H1 (cell line): ENCODE data around the gene DCP1B. TPM values are rescaled to one million over a fixed set of nuclear protein-coding genes. Genes with fewer than 3 reads are reported as not detected.
"Not testable (repeated sequence)": the region's sequence is repeated elsewhere in the genome, so short reads cannot be mapped to it uniquely, and the experiment has no call there.

Experiments
- CTCF ChIA-PET: fragments of 300-600 bp; sonication (Branson Sonifier 250); formaldehyde crosslinking; loops from one replicate; lab custom pipeline; 2021; ENCODE audit not compliant: partially characterized antibody; lab: Charles Lee
- POLR2A ChIA-PET: fragments of 300-600 bp; sonication (Branson Sonifier 250); formaldehyde crosslinking; loops from one replicate; lab custom pipeline; 2021; ENCODE audit warnings: inconsistent platforms; ENCODE audit not compliant: partially characterized antibody; lab: Charles Lee
- DNase-seq, 2 experiments: peaks; one replicate each; pipeline versions ENCODE4 v3.0.0 to v3.0.0-alpha.2; 2010 to 2022; ENCODE audit warnings: low spot score in 2 of 2, low read depth in 1 of 2, mixed read lengths in 1 of 2
- FAIRE-seq: peaks from 2 replicates; lab custom pipeline; 2011; peaks lifted over from hg19 to GRCh38; lab: Jason Lieb, UNC
- H2AFZ ChIP-seq: 2 replicates; pipeline ENCODE4 v1.8.1; 2012; ENCODE audit warnings: low read length, inconsistent platforms
- H2AK5ac ChIP-seq: 2 replicates; pipeline ENCODE4 v1.6.1; 2013; ENCODE audit warnings: low read depth, low read length
- H2BK120ac ChIP-seq: replicated peaks from 2 replicates; pipeline ENCODE3; 2013; ENCODE audit warnings: low read depth, low read length, inconsistent platforms
- H2BK12ac ChIP-seq: 2 replicates; pipeline ENCODE4 v1.6.1; 2013; ENCODE audit warnings: low read depth, low read length
- H2BK15ac ChIP-seq: 2 replicates; pipeline ENCODE4 v1.6.1; 2013; ENCODE audit warnings: low read length
- H2BK20ac ChIP-seq: 2 replicates; pipeline ENCODE4 v1.6.1; 2013; ENCODE audit warnings: low read length
- H2BK5ac ChIP-seq: 2 replicates; pipeline ENCODE4 v1.6.1; 2013; ENCODE audit warnings: low read depth, low read length
- H3K14ac ChIP-seq: 2 replicates; pipeline ENCODE4 v1.6.1; 2013; ENCODE audit warnings: inconsistent platforms; ENCODE audit not compliant: insufficient read length
- H3K18ac ChIP-seq: 2 replicates; pipeline ENCODE4 v1.6.1; 2013; ENCODE audit warnings: low read length; ENCODE audit errors: extremely low read depth
- H3K23ac ChIP-seq: 2 replicates; pipeline ENCODE4 v1.6.1; 2013; ENCODE audit warnings: inconsistent platforms; ENCODE audit not compliant: insufficient read length
- H3K23me2 ChIP-seq: 2 replicates; pipeline ENCODE4 v1.6.1; 2013; ENCODE audit warnings: low read depth, low read length
- H3K27ac ChIP-seq: 2 replicates; pipeline ENCODE4 v1.6.1; 2011; ENCODE audit warnings: low read depth, low read length, inconsistent platforms
- H3K27me3 ChIP-seq, 4 experiments: replicated peaks in 1 of 4; 1 replicate in 1 of 4; 2 replicates in 3 of 4; pipeline versions ENCODE4 v1.6.1 to v1.8.1; 2011 to 2013; ENCODE audit warnings: low read length in 3 of 4, mild to moderate bottlenecking in 3 of 4, inconsistent platforms in 2 of 4, mixed read lengths in 2 of 4, moderate library complexity in 1 of 4; ENCODE audit not compliant: control insufficient read depth in 3 of 4, insufficient read depth in 3 of 4; ENCODE audit errors: extremely low read depth in 1 of 4
- H3K36me3 ChIP-seq, 4 experiments: 2 replicates each; pipeline versions ENCODE4 v1.6.1 to v1.8.1; 2011 to 2013; ENCODE audit warnings: mild to moderate bottlenecking in 4 of 4, low read length in 3 of 4, moderate library complexity in 2 of 4, control low read depth in 1 of 4, inconsistent platforms in 1 of 4; ENCODE audit not compliant: insufficient read depth in 4 of 4, control insufficient read depth in 2 of 4
- H3K4ac ChIP-seq: replicated peaks from 2 replicates; pipeline ENCODE3; 2013; ENCODE audit warnings: low read length, low read depth, mixed read lengths, inconsistent platforms; ENCODE audit not compliant: insufficient read length
- H3K4me1 ChIP-seq, 4 experiments: replicated peaks in 1 of 4; 1 replicate in 1 of 4; 2 replicates in 3 of 4; pipeline versions ENCODE4 v1.6.1 to v1.8.1; 2011 to 2013; ENCODE audit warnings: low read length in 3 of 4, inconsistent platforms in 2 of 4, mixed read lengths in 1 of 4; ENCODE audit not compliant: insufficient read depth in 4 of 4, control insufficient read depth in 3 of 4
- H3K4me2 ChIP-seq, 2 experiments: 2 replicates each; pipeline versions ENCODE4 v1.6.1 to v1.8.1; 2011 to 2013; ENCODE audit warnings: low read depth in 2 of 2, low read length in 2 of 2, control low read depth in 1 of 2, inconsistent platforms in 1 of 2, mild to moderate bottlenecking in 1 of 2; ENCODE audit not compliant: insufficient read depth in 1 of 2
- H3K4me3 ChIP-seq, 4 experiments: fragments of 200-600, 300-600 bp in 1 of 4; sonication (generic), shearing (Covaris generic), sonication (Bioruptor Twin) in 1 of 4; 2 replicates each; pipeline versions ENCODE4 v1.5.1 to v1.8.1; 2011 to 2016; ENCODE audit warnings: low read length in 4 of 4, low read depth in 3 of 4, control low read depth in 2 of 4, inconsistent platforms in 2 of 4, mild to moderate bottlenecking in 2 of 4, mixed read lengths in 1 of 4, moderate library complexity in 1 of 4; ENCODE audit not compliant: insufficient read depth in 2 of 4; ENCODE audit errors: extremely low read depth in 1 of 4
- H3K56ac ChIP-seq: replicated peaks from 2 replicates; pipeline ENCODE3; 2013; ENCODE audit warnings: low read depth, mild to moderate bottlenecking, mixed read lengths, low read length, inconsistent platforms; ENCODE audit not compliant: insufficient read length
- H3K79me1 ChIP-seq: 2 replicates; pipeline ENCODE4 v1.6.1; 2013; ENCODE audit warnings: low read depth, low read length, control low read depth
- H3K79me2 ChIP-seq, 2 experiments: 2 replicates each; pipeline versions ENCODE4 v1.6.1 to v1.8.1; 2012 to 2013; ENCODE audit warnings: low read length in 2 of 2, mild to moderate bottlenecking in 2 of 2, inconsistent platforms in 1 of 2; ENCODE audit not compliant: insufficient read depth in 2 of 2, control insufficient read depth in 1 of 2
- H3K9ac ChIP-seq, 4 experiments: replicated peaks in 1 of 4; 1 replicate in 1 of 4; 2 replicates in 3 of 4; pipeline versions ENCODE4 v1.6.1 to v1.8.1; 2011 to 2013; ENCODE audit warnings: low read depth in 3 of 4, low read length in 3 of 4, control low read depth in 2 of 4, mild to moderate bottlenecking in 2 of 4, moderate library complexity in 2 of 4, inconsistent platforms in 1 of 4; ENCODE audit errors: extremely low read depth in 1 of 4
- H3K9me3 ChIP-seq, 2 experiments: 2 replicates each; pipeline versions ENCODE4 v1.6.1 to v1.8.1; 2012 to 2013; ENCODE audit warnings: mild to moderate bottlenecking in 2 of 2, moderate library complexity in 2 of 2, control low read depth in 1 of 2, inconsistent platforms in 1 of 2, low read depth in 1 of 2, low read length in 1 of 2, mixed read lengths in 1 of 2; ENCODE audit not compliant: insufficient read depth in 2 of 2
- H4K20me1 ChIP-seq, 2 experiments: replicated peaks in 1 of 2; 2 replicates each; pipeline versions ENCODE3 to v1.8.1; 2011 to 2013; ENCODE audit warnings: inconsistent platforms in 2 of 2, low read length in 2 of 2, mild to moderate bottlenecking in 1 of 2; ENCODE audit not compliant: insufficient read depth in 2 of 2, control insufficient read depth in 1 of 2
- H4K5ac ChIP-seq: 2 replicates; pipeline ENCODE4 v1.6.1; 2013; ENCODE audit warnings: low read length, low read depth, mixed read lengths, inconsistent platforms; ENCODE audit not compliant: insufficient read length
- H4K8ac ChIP-seq: 2 replicates; pipeline ENCODE4 v1.8.0; 2013; ENCODE audit warnings: mild to moderate bottlenecking, moderate library complexity, low read length, inconsistent platforms; ENCODE audit not compliant: insufficient read depth; ENCODE audit errors: extremely low read depth
- H4K91ac ChIP-seq: replicated peaks from 2 replicates; pipeline ENCODE3; 2013; ENCODE audit warnings: low read length, mixed read lengths, inconsistent platforms; ENCODE audit not compliant: insufficient read length
- BCL11A ChIP-seq, 2 experiments: IDR thresholded peaks; one replicate each; pipeline ENCODE4 v1.6.1; 2011; ENCODE audit warnings: low read depth in 2 of 2, low read length in 2 of 2, mild to moderate bottlenecking in 2 of 2
- CBX8 ChIP-seq: fragments of 300-800, 300-1000 bp; sonication (generic); IDR thresholded peaks from 2 replicates; pipeline ENCODE4 v1.7.1; 2016; ENCODE audit warnings: low read depth, low read length, borderline replicate concordance
- JUND ChIP-seq: IDR thresholded peaks from 2 replicates; pipeline ENCODE4 v1.6.1; 2011; ENCODE audit warnings: mild to moderate bottlenecking, improper control_type of control experiment, low read length
- WGBS, 2 experiments: shearing (Covaris generic) in 1 of 2; methylation state at CpG; one replicate each; pipeline versions ENCODE4 v1.1.6 to v1.1.7; 2013 to 2015; ENCODE audit warnings: low lambda C conversion rate in 2 of 2, mixed read lengths in 2 of 2, inconsistent platforms in 1 of 2, low coverage in 1 of 2, missing lambda C conversion rate in 1 of 2; ENCODE audit not compliant: insufficient replicate concordance in 2 of 2, insufficient coverage in 1 of 2, insufficient read length in 1 of 2; ENCODE audit errors: extremely low coverage in 1 of 2, missing lambda C conversion rate in 1 of 2; 5-methylcytosine and 5-hydroxymethylcytosine counted together
- polyA plus RNA-seq, 7 experiments: library from polyadenylated mRNA; depleted of rRNA in 3 of 7; stranded (reverse) in 5 of 7; unstranded in 2 of 7; fragments of >200 nt in 5 of 7; fragments of 200-250 nt in 2 of 7; gene quantifications; 1 replicate in 5 of 7; 2 replicates in 1 of 7; 4 replicates in 1 of 7; pipeline versions ENCODE4 v1.2.1 to v1.2.3, GENCODE V29; 2011 to 2013; ENCODE audit warnings: missing spikeins in 2 of 7, mixed read lengths in 2 of 7
- total RNA-seq: library from RNA; stranded (reverse); fragmentation: NEBNext Ultra II Directional; extraction: Animal tissue kit (Norgen Biotek cat#: 25700); gene quantifications from 2 replicates; pipeline ENCODE4 v1.2.1, GENCODE V29; 2021

The DCP1B gene
- total and polyA plus RNA-seq, 2 of the 8 experiments (the other 6 are each of a cell fraction or from before 2014, with no cell fraction given): 14.8 to 29.0 TPM

DNA sequence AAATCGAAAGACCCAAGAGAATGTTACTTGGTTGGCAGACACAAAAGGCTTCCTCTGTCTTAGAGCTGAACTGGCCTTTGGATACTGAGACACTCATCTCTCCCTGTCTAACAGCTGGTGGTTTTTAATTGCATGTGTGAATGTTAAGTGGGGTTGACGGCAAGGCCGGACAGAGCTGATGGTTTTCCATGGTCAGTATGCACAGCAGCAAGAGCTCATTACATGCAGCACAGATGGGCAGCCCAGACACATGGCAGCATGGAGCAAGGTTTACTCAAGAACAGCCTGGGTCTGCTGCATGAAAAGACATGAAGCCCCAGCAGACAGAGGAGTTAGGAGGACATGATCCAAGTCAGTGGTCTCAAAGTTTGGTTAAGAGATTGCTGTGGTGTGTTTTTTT, 58.0 kb downstream of the DCP1B start (continued):
- TF ChIP-seq BCL11A (IDR thresholded peaks at IDR 0.05; ENCODE audit: low read depth in 2 of 2, low read length in 2 of 2) (no peak), CBX8 (no peak), JUND (no peak)

DNA sequence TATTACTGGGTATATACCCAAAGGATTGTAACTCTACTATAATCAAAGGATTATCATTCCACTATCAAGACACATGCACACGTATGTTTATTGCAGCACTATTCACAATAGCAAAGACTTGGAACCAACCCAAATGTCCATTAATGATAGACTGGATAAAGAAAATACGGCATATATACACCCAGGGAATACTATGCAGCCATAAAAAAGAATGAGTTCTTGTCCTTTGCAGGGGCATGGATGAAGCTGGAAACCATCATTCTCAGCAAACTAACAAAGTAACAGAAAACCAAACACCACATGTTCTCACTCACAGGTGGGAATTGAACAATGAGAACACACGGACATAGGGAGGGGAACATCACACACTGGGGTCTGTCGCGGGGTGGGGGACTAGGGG, 58.8 kb downstream of the DCP1B start:
- H3K79me1 ChIP-seq, H3K4me1 ChIP-seq, H4K20me1 ChIP-seq: not testable (repeated sequence)

More for the DNA sequence above, 58.8 kb downstream of the DCP1B start:
- H3K14ac ChIP-seq, H3K4me2 ChIP-seq, H3K9ac ChIP-seq, H3K27me3 ChIP-seq, H3K23me2 ChIP-seq, H2AK5ac ChIP-seq, H3K4me3 ChIP-seq, DNase-seq, H3K27ac ChIP-seq, H2AFZ ChIP-seq, H3K56ac ChIP-seq, H2BK15ac ChIP-seq, H3K23ac ChIP-seq, H2BK20ac ChIP-seq, H4K91ac ChIP-seq, H3K4ac ChIP-seq, POLR2A ChIA-PET, H3K9me3 ChIP-seq, H3K79me2 ChIP-seq, H2BK5ac ChIP-seq, FAIRE-seq, H4K5ac ChIP-seq, H2BK120ac ChIP-seq, H2BK12ac ChIP-seq, H4K8ac ChIP-seq, H3K18ac ChIP-seq: not testable (repeated sequence)
- peaks cover 0 to 21% (median 14%) of the 10 kb centered on the region in 4 experiments; a peak in 6 of 8 replicates for H3K36me3 ChIP-seq
- WGBS, 2 experiments: 89% methylated on average over 5 of the region's 5 CpGs; no CpG with 5 or more reads in 1 of the 2 experiments
- CTCF ChIA-PET: interaction anchor here (1.6 kb wide), 1 partner anchor 150 kb away, joined by 4 read pairs; no protein-coding TSS in a partner anchor
